Gastrocnemius medialis (tissue), 4 donors: ENCODE data around the gene LARP4B. TPM values are rescaled to one million over a fixed set of nuclear protein-coding genes. Genes with fewer than 3 reads are reported as not detected.

Source experiments
- ATAC-seq, 2 donors: fragments of 150-250 bp; one replicate each; pipeline ENCODE4 v1.9.1; 2016
- DNase-seq, 2 donors: peaks; one replicate each; pipeline ENCODE4 v3.0.0-alpha.2; 2019
- H3K27ac ChIP-seq, 4 donors: fragments of 200-600 bp; sonication (generic); 1 replicate in 1 of 4; 2 replicates in 3 of 4; pipeline ENCODE4 v1.5.1; 2016 to 2018; ENCODE audit warnings: mild to moderate bottlenecking in 2 of 4, moderate library complexity in 1 of 4
- H3K27me3 ChIP-seq, 3 donors: fragments of 200-600 bp; sonication (generic) in 2 of 3; 1 replicate in 1 of 3; 2 replicates in 2 of 3; pipeline versions ENCODE4 v1.5.1 to v1.6.0; 2016 to 2019; ENCODE audit warnings: mild to moderate bottlenecking in 1 of 3, moderate library complexity in 1 of 3
- H3K36me3 ChIP-seq, 2 donors: fragments of 200-600 bp; sonication (generic) in 1 of 2; one replicate each; pipeline ENCODE4 v1.5.1; 2017 to 2018
- H3K4me1 ChIP-seq, 2 donors: fragments of 200-600 bp; sonication (generic) in 1 of 2; one replicate each; pipeline ENCODE4 v1.5.1; 2016 to 2017; ENCODE audit warnings: mild to moderate bottlenecking in 2 of 2
- H3K4me3 ChIP-seq, 4 donors: fragments of 200-600 bp; sonication (generic) in 3 of 4; 1 replicate in 1 of 4; 2 replicates in 3 of 4; pipeline ENCODE4 v1.5.1; 2016 to 2019; ENCODE audit warnings: mild to moderate bottlenecking in 2 of 4
- H3K9me3 ChIP-seq, 3 donors: fragments of 200-600 bp; sonication (generic) in 2 of 3; 1 replicate in 1 of 3; 2 replicates in 2 of 3; pipeline ENCODE4 v1.5.1; 2016 to 2019
- CTCF ChIP-seq, 5 experiments: fragments of 450-650 bp in 3 of 5; fragments of 200-600 bp in 2 of 5; sonication (generic) in 2 of 5; IDR thresholded peaks in 4 of 5; conservative IDR thresholded peaks in 1 of 5; 1 replicate in 4 of 5; 2 replicates in 1 of 5; pipeline ENCODE4 v1.5.1; 2016 to 2019; ENCODE audit warnings: antibody characterized with exemption in 5 of 5, mild to moderate bottlenecking in 3 of 5, moderate library complexity in 3 of 5
- POLR2A ChIP-seq, 2 donors: fragments of 450-650 bp; IDR thresholded peaks; one replicate each; pipeline ENCODE4 v1.6.1; 2017; ENCODE audit warnings: antibody characterized with exemption in 2 of 2, mild to moderate bottlenecking in 2 of 2, moderate library complexity in 2 of 2
- in situ Hi-C, 4 donors: fragments of 200-750 bp; cut with MboI; loops; one replicate each; pipeline versions ENCODE4 v1.15.0 to v1.8.0; 2017; ENCODE audit warnings: low sequenced_read_pairs in 4 of 4
- intact Hi-C: fragments of 100-400 bp; cut with DNase I; formaldehyde crosslinking; loops from one replicate; pipeline ENCODE4 v1.15.1; 2023; ENCODE audit warnings: low total_unique reads
- total RNA-seq, 4 donors: library from RNA; depleted of rRNA; stranded (reverse); fragments of >200 nt; gene quantifications; one replicate each; pipeline versions ENCODE4 v1.1.0 to v1.2.3, GENCODE V29; 2016

The LARP4B gene
- total RNA-seq, 4 donors from 2014 or later = 29.7 to 45.6 (median 40.0) TPM

GRCh38 chr10:865924-866576 lies 65.5 kb downstream of the LARP4B start:
- Histone ChIP-seq H3K36me3 (peaks cover 0 to 14% of the 10 kb centered on the region in 2 donors), H3K4me3 (no peak overlapping the region), H3K4me1 (peaks cover 46 to 52% of the 10 kb centered on the region in 2 donors), H3K9me3 (no peaks in the 10 kb centered on the region), H3K27me3 (no peaks in the 10 kb centered on the region), H3K27ac (peak overlapping the region in 2 of 4 donors; percentile 24 to 35)
- no peak for DNase-seq
- ATAC-seq = no peak
- in situ Hi-C loops (no loop called here), intact Hi-C loops (no loop called here)
- TF ChIP-seq POLR2A (IDR thresholded peaks at IDR 0.05) = no peak
- no peak for TF ChIP-seq CTCF (IDR thresholded peaks at IDR 0.05 in 4 of 5, conservative IDR thresholded peaks at IDR 0.05 in 1 of 5)

GRCh38 chr10:865257-865656 lies 66.2 kb downstream of the LARP4B start:
- DNase-seq = no peak
- no peak for TF ChIP-seq POLR2A (IDR thresholded peaks at IDR 0.05)
- no peak for TF ChIP-seq CTCF (IDR thresholded peaks at IDR 0.05 in 4 of 5, conservative IDR thresholded peaks at IDR 0.05 in 1 of 5)
- H3K27me3 ChIP-seq = no peaks in the 10 kb centered on the region
- H3K4me1 ChIP-seq = peaks cover 41 to 44% of the 10 kb centered on the region in 2 donors
- no peaks in the 10 kb centered on the region for H3K9me3 ChIP-seq
- H3K4me3 ChIP-seq = no peak overlapping the region
- intact Hi-C loops (no loop called here), in situ Hi-C loops (no loop called here)
- no peak overlapping the region for H3K27ac ChIP-seq
- H3K36me3 ChIP-seq = peaks cover 0 to 14% of the 10 kb centered on the region in 2 donors
- ATAC-seq = no peak

GRCh38 chr10:860519-860918 lies 71.0 kb downstream of the LARP4B start:
- Histone ChIP-seq H3K9me3 (no peaks in the 10 kb centered on the region), H3K27ac (peak overlapping the region; percentile 13 to 64 (median 50)), H3K4me3 (no peak overlapping the region), H3K4me1 (peaks cover 0 to 4% of the 10 kb centered on the region in 2 donors), H3K36me3 (peaks cover 0 to 14% of the 10 kb centered on the region in 2 donors), H3K27me3 (no peaks in the 10 kb centered on the region)
- DNase-seq (no peak), ATAC-seq (peak in 1 of 2 donors; percentile 80)
- in situ Hi-C loops (no loop called here), intact Hi-C loops (no loop called here)
- peak in 1 of 2 donors; percentile 28 for TF ChIP-seq POLR2A (IDR thresholded peaks at IDR 0.05)
- TF ChIP-seq CTCF (IDR thresholded peaks at IDR 0.05 in 4 of 5, conservative IDR thresholded peaks at IDR 0.05 in 1 of 5) = no peak

- Histone ChIP-seq H3K9me3 (no peaks in the 10 kb centered on the region), H3K4me1 (peaks cover 0 to 4% of the 10 kb centered on the region in 2 donors), H3K27ac (no peak overlapping the region), H3K36me3 (no peaks in the 10 kb centered on the region), H3K27me3 (no peaks in the 10 kb centered on the region), H3K4me3 (no peak overlapping the region)
- ATAC-seq (no peak), DNase-seq (no peak)
- intact Hi-C loops = no loop called here
- TF ChIP-seq CTCF (IDR thresholded peaks at IDR 0.05 in 4 of 5, conservative IDR thresholded peaks at IDR 0.05 in 1 of 5) = no peak
- TF ChIP-seq POLR2A (IDR thresholded peaks at IDR 0.05) = no peak
- in situ Hi-C loops = no loop called here
Measured at GRCh38 chr10:856416-857157, 74.9 kb downstream of the LARP4B start.
